A549 treated with AZD2906 at 1 μM for 4 hours (cell line): ENCODE results near the gene KRTAP8-1. TPM values are rescaled to one million over a fixed set of nuclear protein-coding genes. Genes with fewer than 3 reads are reported as not detected.

Experiments used
- total RNA-seq: library from RNA; stranded (reverse); fragments of 200-300 nt; extraction: Qiagen RNA extraction; gene quantifications from 5 replicates; pipeline ENCODE4 v1.2.3, GENCODE V29; 2022

KRTAP8-1 gene, protein sequence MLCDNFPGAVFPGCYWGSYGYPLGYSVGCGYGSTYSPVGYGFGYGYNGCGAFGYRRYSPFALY
- not detected in 5 replicates for total RNA-seq

DNA sequence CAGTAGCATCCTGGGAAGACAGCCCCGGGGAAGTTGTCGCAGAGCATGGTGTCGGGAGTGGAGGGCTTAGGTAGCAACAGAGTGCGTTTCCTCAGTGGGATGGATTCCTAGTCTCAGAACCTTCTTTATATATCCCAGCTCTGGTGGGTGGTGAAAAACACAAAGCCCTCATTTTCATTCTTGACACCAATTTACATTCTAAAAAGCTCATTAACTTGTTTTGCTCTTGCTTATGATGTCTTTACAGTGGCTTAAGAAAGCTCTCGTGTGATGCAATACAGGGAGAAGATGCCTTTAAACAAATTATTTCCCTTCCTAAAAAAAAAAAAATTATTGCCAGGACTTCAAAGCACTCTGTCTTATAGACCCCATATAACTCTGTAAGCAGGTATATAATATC lies at the start of gene KRTAP8-1:
KRTAP8-1 (minus strand) TSS at position 101 of the 400 bp plus-strand sequence; CDS start at position 47, 54 bp downstream.

DNA sequence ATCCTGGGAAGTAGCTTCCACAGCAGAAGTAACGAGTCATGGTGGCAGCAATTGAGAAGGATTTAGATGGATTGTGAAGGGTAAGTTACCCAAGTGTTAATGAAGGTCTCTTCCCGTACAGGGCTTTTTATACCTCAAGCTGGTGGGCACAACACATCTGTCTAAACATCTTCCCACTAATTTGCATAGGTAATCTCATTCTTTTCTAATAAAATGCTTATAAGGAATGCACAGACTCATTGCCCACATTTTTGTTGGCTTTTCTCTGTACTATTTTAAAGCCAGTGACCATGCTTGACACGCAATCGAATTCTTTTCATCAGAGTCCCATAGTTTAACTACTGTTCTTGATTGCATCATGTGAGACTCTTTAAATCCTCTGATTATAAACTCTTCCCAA lies 16.6 kb upstream of the KRTAP8-1 start, which contains the start of gene KRTAP7-1:
KRTAP7-1 (minus strand) TSS at position 101 of the 400 bp plus-strand sequence; CDS start at position 40, 61 bp downstream.

Other genes starting within 250 kb of the KRTAP8-1 start
- gene KRTAP22-2, start 222.9 kb downstream of the KRTAP8-1 start, total RNA-seq = not detected in 5 replicates
- gene KRTAP6-3, start 220.8 kb downstream of the KRTAP8-1 start, total RNA-seq = not detected in 5 replicates
- not detected in 5 replicates for gene KRTAP6-2, start 214.4 kb downstream of the KRTAP8-1 start, total RNA-seq
- gene KRTAP22-1, start 212.2 kb downstream of the KRTAP8-1 start, total RNA-seq = not detected in 5 replicates
- not detected in 5 replicates for gene KRTAP6-1, start 199.3 kb downstream of the KRTAP8-1 start, total RNA-seq
- gene KRTAP20-1, start 196.8 kb downstream of the KRTAP8-1 start, total RNA-seq = not detected in 5 replicates
- gene KRTAP20-4, start 192.6 kb downstream of the KRTAP8-1 start, total RNA-seq = not detected in 5 replicates
- not detected in 5 replicates for gene KRTAP20-2, start 178.1 kb downstream of the KRTAP8-1 start, total RNA-seq
- not detected in 5 replicates for gene KRTAP20-3, start 170.4 kb downstream of the KRTAP8-1 start, total RNA-seq
- gene KRTAP21-3, start 94.5 kb downstream of the KRTAP8-1 start, total RNA-seq = not detected in 5 replicates
- gene KRTAP21-2, start 66.0 kb downstream of the KRTAP8-1 start, total RNA-seq = not detected in 5 replicates
- not detected in 5 replicates for gene KRTAP21-1, start 57.8 kb downstream of the KRTAP8-1 start, total RNA-seq
- gene KRTAP7-1, start 16.5 kb upstream of the KRTAP8-1 start, total RNA-seq = not detected in 5 replicates
- not detected in 5 replicates for gene KRTAP11-1, start 68.3 kb upstream of the KRTAP8-1 start, total RNA-seq
- not detected in 5 replicates for gene KRTAP19-8, start 225.2 kb upstream of the KRTAP8-1 start, total RNA-seq